HCT116 (cell line): ENCODE measurements around the gene TRMT11.

Experiments
- ELF1 ChIP-seq: IDR thresholded peaks from 2 replicates; pipeline ENCODE4 v1.6.1; 2012; ENCODE audit warnings: low read depth, borderline replicate concordance
- EZH2 ChIP-seq: fragments of 200-600 bp; sonication (generic); IDR thresholded peaks from 2 replicates; pipeline ENCODE4 v1.6.1; 2017; ENCODE audit warnings: antibody characterized with exemption, mixed run types
- EZH2phosphoT487 ChIP-seq: fragments of 200-600 bp; IDR thresholded peaks from 2 replicates; pipeline ENCODE4 v1.6.1; 2018; ENCODE audit warnings: antibody characterized with exemption, borderline replicate concordance
- JUND ChIP-seq: IDR thresholded peaks from 2 replicates; pipeline ENCODE4 v1.6.1; 2012
- POLR2A ChIP-seq: IDR thresholded peaks from 2 replicates; pipeline ENCODE4 v1.7.0; 2011; ENCODE audit warnings: borderline replicate concordance; ENCODE audit not compliant: insufficient read depth, insufficient read length; ENCODE audit errors: extremely low read depth
- POLR2AphosphoS5 ChIP-seq: IDR thresholded peaks from 2 replicates; pipeline ENCODE4 v1.6.1; 2011; ENCODE audit warnings: mild to moderate bottlenecking, low read depth, low read length, moderate library complexity
- RAD21 ChIP-seq: IDR thresholded peaks from 2 replicates; pipeline ENCODE4 v1.6.1; 2012; ENCODE audit warnings: low read depth, mild to moderate bottlenecking
- SIN3A ChIP-seq: IDR thresholded peaks from 2 replicates; pipeline ENCODE4 v1.6.1; 2012; ENCODE audit warnings: low read depth
- ZNF274 ChIP-seq: fragments of 200-500 bp; sonication (Bioruptor generic); IDR thresholded peaks from 2 replicates; pipeline ENCODE4 v1.6.1; 2014; ENCODE audit warnings: mild to moderate bottlenecking, low read depth, low read length, inconsistent platforms
- TF ChIP-seq, protein P1 (sequence below), 3 experiments: fragments of 200-600 bp in 1 of 3; sonication (generic) in 1 of 3; IDR thresholded peaks in 2 of 3; conservative IDR thresholded peaks in 1 of 3; 2 replicates each; pipeline ENCODE4 v1.5.1; 2012 to 2017; ENCODE audit warnings: low read depth in 2 of 3, low read length in 2 of 3, antibody characterized with exemption in 1 of 3, borderline replicate concordance in 1 of 3, control low read depth in 1 of 3, mild to moderate bottlenecking in 1 of 3, mixed read lengths in 1 of 3, mixed run types in 1 of 3, moderate library complexity in 1 of 3; ENCODE audit not compliant: insufficient read depth in 1 of 3
- TF ChIP-seq, protein P2 (sequence below): IDR thresholded peaks from 2 replicates; pipeline ENCODE4 v1.6.1; 2011; ENCODE audit warnings: mild to moderate bottlenecking, low read length, moderate library complexity; ENCODE audit not compliant: insufficient replicate concordance; ENCODE audit errors: extremely low read depth
- TF ChIP-seq, protein P3 (sequence below): IDR thresholded peaks from 2 replicates; pipeline ENCODE4 v1.6.1; 2012

DNA sequence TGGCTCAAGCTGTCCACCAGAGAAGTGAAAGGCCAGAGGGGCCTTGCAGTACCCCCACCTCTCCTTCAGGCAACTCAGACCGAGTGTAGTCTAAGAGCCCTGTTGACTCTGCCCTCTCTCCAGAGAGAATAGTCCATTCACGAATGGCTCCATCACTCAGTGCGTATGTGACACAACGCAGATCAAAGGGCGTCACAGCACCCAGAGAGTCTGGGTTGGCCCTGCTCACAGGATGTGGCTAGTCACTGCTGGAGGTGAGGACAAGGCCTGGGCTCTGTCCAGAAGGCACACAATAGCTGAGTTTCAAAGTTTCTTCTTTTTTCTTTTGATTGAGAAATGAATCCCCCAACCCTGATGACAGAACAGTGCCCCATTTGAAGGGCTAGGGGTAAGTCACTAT, 74.1 kb downstream of the TRMT11 start:
- TF ChIP-seq, protein P1, sequence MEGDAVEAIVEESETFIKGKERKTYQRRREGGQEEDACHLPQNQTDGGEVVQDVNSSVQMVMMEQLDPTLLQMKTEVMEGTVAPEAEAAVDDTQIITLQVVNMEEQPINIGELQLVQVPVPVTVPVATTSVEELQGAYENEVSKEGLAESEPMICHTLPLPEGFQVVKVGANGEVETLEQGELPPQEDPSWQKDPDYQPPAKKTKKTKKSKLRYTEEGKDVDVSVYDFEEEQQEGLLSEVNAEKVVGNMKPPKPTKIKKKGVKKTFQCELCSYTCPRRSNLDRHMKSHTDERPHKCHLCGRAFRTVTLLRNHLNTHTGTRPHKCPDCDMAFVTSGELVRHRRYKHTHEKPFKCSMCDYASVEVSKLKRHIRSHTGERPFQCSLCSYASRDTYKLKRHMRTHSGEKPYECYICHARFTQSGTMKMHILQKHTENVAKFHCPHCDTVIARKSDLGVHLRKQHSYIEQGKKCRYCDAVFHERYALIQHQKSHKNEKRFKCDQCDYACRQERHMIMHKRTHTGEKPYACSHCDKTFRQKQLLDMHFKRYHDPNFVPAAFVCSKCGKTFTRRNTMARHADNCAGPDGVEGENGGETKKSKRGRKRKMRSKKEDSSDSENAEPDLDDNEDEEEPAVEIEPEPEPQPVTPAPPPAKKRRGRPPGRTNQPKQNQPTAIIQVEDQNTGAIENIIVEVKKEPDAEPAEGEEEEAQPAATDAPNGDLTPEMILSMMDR (IDR thresholded peaks at IDR 0.05 in 2 of 3, conservative IDR thresholded peaks at IDR 0.05 in 1 of 3; ENCODE audit: borderline replicate concordance in 1 of 3, insufficient read depth in 1 of 3, low read depth in 2 of 3, low read length in 2 of 3) = no peak
- TF ChIP-seq RAD21 (no peak), SIN3A (no peak), EZH2phosphoT487 (no peak), EZH2 (no peak), ELF1 (no peak), POLR2A (no peak), ZNF274 (no peak), POLR2AphosphoS5 (no peak), JUND (no peak)
- TF ChIP-seq, protein P2, sequence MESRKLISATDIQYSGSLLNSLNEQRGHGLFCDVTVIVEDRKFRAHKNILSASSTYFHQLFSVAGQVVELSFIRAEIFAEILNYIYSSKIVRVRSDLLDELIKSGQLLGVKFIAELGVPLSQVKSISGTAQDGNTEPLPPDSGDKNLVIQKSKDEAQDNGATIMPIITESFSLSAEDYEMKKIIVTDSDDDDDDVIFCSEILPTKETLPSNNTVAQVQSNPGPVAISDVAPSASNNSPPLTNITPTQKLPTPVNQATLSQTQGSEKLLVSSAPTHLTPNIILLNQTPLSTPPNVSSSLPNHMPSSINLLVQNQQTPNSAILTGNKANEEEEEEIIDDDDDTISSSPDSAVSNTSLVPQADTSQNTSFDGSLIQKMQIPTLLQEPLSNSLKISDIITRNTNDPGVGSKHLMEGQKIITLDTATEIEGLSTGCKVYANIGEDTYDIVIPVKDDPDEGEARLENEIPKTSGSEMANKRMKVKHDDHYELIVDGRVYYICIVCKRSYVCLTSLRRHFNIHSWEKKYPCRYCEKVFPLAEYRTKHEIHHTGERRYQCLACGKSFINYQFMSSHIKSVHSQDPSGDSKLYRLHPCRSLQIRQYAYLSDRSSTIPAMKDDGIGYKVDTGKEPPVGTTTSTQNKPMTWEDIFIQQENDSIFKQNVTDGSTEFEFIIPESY = no peak
- TF ChIP-seq, protein P3, sequence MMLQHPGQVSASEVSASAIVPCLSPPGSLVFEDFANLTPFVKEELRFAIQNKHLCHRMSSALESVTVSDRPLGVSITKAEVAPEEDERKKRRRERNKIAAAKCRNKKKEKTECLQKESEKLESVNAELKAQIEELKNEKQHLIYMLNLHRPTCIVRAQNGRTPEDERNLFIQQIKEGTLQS = no peak
